Loucy (cell line): Measurements from ENCODE around the gene RFWD3.

Source experiments
- EZH2phosphoT487 ChIP-seq: fragments of 200-600 bp; IDR thresholded peaks from 2 replicates; pipeline ENCODE4 v1.6.1; 2018; ENCODE audit warnings: antibody characterized with exemption, mild to moderate bottlenecking, moderate library complexity, borderline replicate concordance
- TF ChIP-seq, protein P1 (sequence below): fragments of 200-600 bp; sonication (generic); conservative IDR thresholded peaks from 2 replicates; pipeline ENCODE4 v1.5.1; 2014; ENCODE audit warnings: mild to moderate bottlenecking, antibody characterized with exemption, low read length

DNA sequence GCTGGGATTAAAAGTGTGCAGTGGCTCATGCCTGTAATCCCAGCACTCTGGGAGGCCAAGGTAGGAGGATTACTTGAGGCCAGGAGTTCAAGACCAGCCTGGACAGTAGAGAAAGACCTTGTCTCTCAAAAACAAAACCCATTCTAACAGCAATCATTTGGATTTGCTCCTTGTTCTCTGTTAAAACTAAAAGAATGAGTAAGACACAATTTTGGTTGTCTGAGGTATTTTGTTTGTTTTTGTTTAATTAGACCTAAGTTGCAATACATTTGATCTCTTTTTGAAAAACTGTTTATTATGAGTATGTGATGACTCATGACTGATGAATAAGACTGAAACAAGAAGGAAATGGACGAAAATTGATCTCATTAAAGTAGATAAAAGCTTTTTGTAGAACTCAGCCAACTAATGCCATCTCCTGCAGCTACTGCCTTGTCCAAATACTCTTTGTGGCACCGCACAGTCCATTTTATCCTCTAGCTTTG lies 88.8 kb downstream of the RFWD3 start:
- TF ChIP-seq, protein P1, sequence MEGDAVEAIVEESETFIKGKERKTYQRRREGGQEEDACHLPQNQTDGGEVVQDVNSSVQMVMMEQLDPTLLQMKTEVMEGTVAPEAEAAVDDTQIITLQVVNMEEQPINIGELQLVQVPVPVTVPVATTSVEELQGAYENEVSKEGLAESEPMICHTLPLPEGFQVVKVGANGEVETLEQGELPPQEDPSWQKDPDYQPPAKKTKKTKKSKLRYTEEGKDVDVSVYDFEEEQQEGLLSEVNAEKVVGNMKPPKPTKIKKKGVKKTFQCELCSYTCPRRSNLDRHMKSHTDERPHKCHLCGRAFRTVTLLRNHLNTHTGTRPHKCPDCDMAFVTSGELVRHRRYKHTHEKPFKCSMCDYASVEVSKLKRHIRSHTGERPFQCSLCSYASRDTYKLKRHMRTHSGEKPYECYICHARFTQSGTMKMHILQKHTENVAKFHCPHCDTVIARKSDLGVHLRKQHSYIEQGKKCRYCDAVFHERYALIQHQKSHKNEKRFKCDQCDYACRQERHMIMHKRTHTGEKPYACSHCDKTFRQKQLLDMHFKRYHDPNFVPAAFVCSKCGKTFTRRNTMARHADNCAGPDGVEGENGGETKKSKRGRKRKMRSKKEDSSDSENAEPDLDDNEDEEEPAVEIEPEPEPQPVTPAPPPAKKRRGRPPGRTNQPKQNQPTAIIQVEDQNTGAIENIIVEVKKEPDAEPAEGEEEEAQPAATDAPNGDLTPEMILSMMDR = no peak
- no peak for TF ChIP-seq EZH2phosphoT487
